ENCODE data around the gene RNF19B. TPM values are rescaled to one million over a fixed set of nuclear protein-coding genes. Genes with fewer than 3 reads are reported as not detected.

RNF19B gene
- total RNA-seq, 2 experiments from 2014 or later = 12.5 to 13.3 TPM

DNA sequence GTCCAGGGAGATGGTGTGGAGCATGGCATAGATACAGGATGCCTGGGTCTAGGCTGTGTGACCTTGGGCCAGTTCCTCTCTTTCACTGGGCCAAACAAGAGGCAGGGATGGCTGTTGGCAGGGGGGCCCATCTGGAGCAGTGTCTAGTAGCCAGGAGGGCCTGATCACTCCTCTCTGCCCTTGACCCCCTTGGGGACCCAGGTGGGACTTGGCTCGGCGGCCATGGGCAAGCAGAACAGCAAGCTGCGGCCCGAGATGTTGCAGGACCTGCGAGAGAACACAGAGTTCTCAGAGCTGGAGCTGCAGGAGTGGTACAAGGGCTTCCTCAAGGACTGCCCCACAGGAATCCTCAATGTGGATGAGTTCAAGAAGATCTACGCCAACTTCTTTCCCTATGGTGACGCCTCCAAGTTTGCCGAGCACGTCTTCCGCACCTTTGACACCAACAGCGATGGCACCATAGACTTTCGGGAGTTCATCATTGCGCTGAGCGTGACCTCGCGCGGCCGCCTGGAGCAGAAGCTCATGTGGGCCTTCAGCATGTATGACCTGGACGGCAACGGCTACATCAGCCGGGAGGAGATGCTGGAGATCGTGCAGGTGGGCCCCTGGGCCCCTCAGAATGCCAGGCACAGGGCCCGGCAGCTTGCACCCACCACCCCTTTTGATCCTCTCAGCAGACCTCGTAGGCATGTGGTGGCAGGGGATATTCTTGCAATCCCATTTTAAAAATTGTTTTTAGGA, 75.8 kb downstream of the RNF19B start:
- peaks cover 9% of the 10 kb centered on the region for H3K4me1 Mint-ChIP-seq (ENCODE audit: low read depth)
- CTCF ChIA-PET = interaction anchor here (0.6 kb wide), 1 partner anchor 225 kb away, joined by 8 read pairs; no protein-coding TSS in a partner anchor

DNA sequence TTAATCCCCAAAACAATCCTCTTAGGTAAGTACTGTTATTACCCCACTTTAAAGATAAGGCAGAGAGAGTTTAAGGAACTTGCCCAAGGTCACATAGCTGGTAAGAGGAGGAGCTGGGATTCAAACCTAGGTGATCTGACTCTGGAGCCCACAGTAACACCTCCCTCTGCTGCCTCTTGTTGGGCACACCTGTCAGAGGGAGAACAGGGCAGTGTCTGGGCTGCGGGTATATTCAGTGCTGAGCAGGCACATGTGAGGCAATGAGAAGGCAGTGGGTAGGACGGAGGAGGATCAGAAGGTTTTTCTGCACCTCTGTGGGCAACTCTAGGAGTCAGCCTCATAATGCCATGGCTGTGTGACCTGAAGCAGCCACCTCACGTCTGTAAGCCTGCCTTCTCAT, 76.5 kb downstream of the RNF19B start:
- intact Hi-C loops (cut with micrococcal nuclease) = no loop called here
- CTCF ChIA-PET = no interaction called here

More for the DNA sequence above, 75.8 kb downstream of the RNF19B start:
- DNase-seq = no peak
- Mint-ChIP-seq H3K27ac (no peak overlapping the region), H3K4me3 (no peak overlapping the region), H3K36me3 (ENCODE audit: low read depth) (no peaks in the 10 kb centered on the region), H3K27me3 (ENCODE audit: low read depth) (peaks cover 66% of the 10 kb centered on the region), H3K9me3 (no peaks in the 10 kb centered on the region)
- intact Hi-C loops (cut with micrococcal nuclease) = no loop called here

DNA sequence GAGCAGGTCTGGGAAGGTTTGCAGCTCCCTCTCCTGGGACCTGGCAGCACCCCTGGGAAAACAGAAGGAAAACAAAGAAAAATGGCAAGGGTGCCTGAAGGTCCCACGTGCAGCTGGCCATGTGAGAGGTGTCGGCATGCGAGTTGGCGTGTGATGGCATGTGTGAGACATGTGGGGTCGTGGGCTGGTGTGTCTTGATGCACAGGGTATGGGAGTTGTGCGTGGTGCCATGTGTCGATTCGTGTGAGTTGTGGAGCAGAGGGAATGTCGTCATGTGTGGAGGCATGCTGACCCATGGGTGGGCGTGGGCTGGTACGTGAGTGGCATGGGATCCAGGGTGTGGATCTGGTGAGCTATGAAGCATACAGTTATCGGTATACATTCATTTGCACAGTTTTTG, 77.0 kb downstream of the RNF19B start:
- CTCF ChIA-PET = no interaction called here
- H3K36me3 Mint-ChIP-seq (ENCODE audit: low read depth) = no peaks in the 10 kb centered on the region
- H3K27ac Mint-ChIP-seq = peak overlapping the region; percentile 6
- peaks cover 7% of the 10 kb centered on the region for H3K4me1 Mint-ChIP-seq (ENCODE audit: low read depth)
- H3K27me3 Mint-ChIP-seq (ENCODE audit: low read depth) = peaks cover 64% of the 10 kb centered on the region
- no peaks in the 10 kb centered on the region for H3K9me3 Mint-ChIP-seq
- no peak for DNase-seq
- H3K4me3 Mint-ChIP-seq = no peak overlapping the region
- intact Hi-C loops (cut with micrococcal nuclease) = no loop called here

More for the DNA sequence above, 76.5 kb downstream of the RNF19B start:
- peaks cover 8% of the 10 kb centered on the region for H3K4me1 Mint-ChIP-seq (ENCODE audit: low read depth)
- H3K36me3 Mint-ChIP-seq (ENCODE audit: low read depth) = no peaks in the 10 kb centered on the region
- H3K9me3 Mint-ChIP-seq = no peaks in the 10 kb centered on the region
- no peak for DNase-seq
- H3K27ac Mint-ChIP-seq = no peak overlapping the region
- no peak overlapping the region for H3K4me3 Mint-ChIP-seq
- H3K27me3 Mint-ChIP-seq (ENCODE audit: low read depth) = peaks cover 66% of the 10 kb centered on the region

DNA sequence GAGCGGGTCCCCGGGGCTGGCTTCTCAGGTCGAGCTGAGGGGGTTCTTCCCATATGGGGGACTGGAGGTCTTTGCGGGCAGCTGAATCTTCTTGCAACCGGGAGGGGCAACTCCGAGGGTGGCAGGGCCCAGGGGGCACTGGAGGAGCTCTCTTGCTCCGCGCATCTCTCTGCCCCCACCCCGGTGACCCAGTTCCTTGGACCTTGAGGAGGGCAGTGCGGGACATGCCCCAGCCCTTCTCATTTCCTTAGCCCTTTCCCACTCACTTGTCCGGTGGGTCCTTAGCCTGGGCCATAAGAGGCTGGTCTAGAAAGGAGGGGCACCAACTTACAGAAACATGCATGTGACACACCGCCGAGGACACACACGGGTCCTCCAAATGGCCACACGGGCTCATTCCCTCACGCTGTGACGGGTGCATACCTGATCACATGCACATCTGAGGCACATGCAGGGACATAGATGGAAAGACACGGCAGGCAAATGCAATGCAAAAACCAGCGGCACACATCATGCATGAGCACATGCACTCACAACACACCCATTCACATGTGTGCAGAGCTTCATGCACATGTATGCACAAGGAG, 77.7 kb downstream of the RNF19B start:
- H3K27ac Mint-ChIP-seq = no peak overlapping the region
- H3K27me3 Mint-ChIP-seq (ENCODE audit: low read depth) = peaks cover 57% of the 10 kb centered on the region
- CTCF ChIA-PET = interaction anchor here (0.6 to 1.2 kb wide), 4 partner anchors 8 to 366 kb away, joined by 3 to 4 read pairs (median 3); no protein-coding TSS in a partner anchor
- H3K4me1 Mint-ChIP-seq (ENCODE audit: low read depth) = peaks cover 2% of the 10 kb centered on the region
- DNase-seq = no peak
- H3K36me3 Mint-ChIP-seq (ENCODE audit: low read depth) = no peaks in the 10 kb centered on the region
- intact Hi-C loops (cut with micrococcal nuclease) = no loop called here
- H3K4me3 Mint-ChIP-seq = no peak overlapping the region
- no peaks in the 10 kb centered on the region for H3K9me3 Mint-ChIP-seq

Other genes starting within 250 kb of the RNF19B start
- 100 to 1,000 TPM; 293 to 312 TPM for gene YARS1, start 147.5 kb downstream of the RNF19B start, total RNA-seq
- 10 to 100 TPM; 26.1 to 31.2 TPM for gene S100PBP, start 147.2 kb downstream of the RNF19B start, total RNA-seq
- gene FNDC5, start 93.9 kb downstream of the RNF19B start, total RNA-seq = not detected
- gene HPCA, start 78.3 kb downstream of the RNF19B start, total RNA-seq = not detected
- 1 to 10 TPM in 1 of 2 experiments, under 1 TPM in 1; 0.84 to 1.0 TPM for gene TMEM54, start 63.4 kb downstream of the RNF19B start, total RNA-seq
- 100 to 1,000 TPM; 311 to 328 TPM for gene AK2, start 72.1 kb upstream of the RNF19B start, total RNA-seq
- 1 to 10 TPM; 1.5 to 1.6 TPM for gene AZIN2, start 116.3 kb upstream of the RNF19B start, total RNA-seq
- 1 to 10 TPM; 1.5 TPM for gene TRIM62, start 217.2 kb upstream of the RNF19B start, total RNA-seq